H1 (cell line): ENCODE data around the gene ELL. TPM values are rescaled to one million over a fixed set of nuclear protein-coding genes. Genes with fewer than 3 reads are reported as not detected.

Experiments
- CTCF ChIA-PET: fragments of 300-600 bp; sonication (Branson Sonifier 250); formaldehyde crosslinking; loops from one replicate; lab custom pipeline; 2021; ENCODE audit not compliant: partially characterized antibody; lab: Charles Lee
- POLR2A ChIA-PET: fragments of 300-600 bp; sonication (Branson Sonifier 250); formaldehyde crosslinking; loops from one replicate; lab custom pipeline; 2021; ENCODE audit warnings: inconsistent platforms; ENCODE audit not compliant: partially characterized antibody; lab: Charles Lee
- DNase-seq, 2 experiments: peaks; one replicate each; pipeline versions ENCODE4 v3.0.0 to v3.0.0-alpha.2; 2010 to 2022; ENCODE audit warnings: low spot score in 2 of 2, low read depth in 1 of 2, mixed read lengths in 1 of 2
- FAIRE-seq: peaks from 2 replicates; lab custom pipeline; 2011; peaks lifted over from hg19 to GRCh38; lab: Jason Lieb, UNC
- H2AFZ ChIP-seq: 2 replicates; pipeline ENCODE4 v1.8.1; 2012; ENCODE audit warnings: low read length, inconsistent platforms
- H2AK5ac ChIP-seq: 2 replicates; pipeline ENCODE4 v1.6.1; 2013; ENCODE audit warnings: low read depth, low read length
- H2BK120ac ChIP-seq: replicated peaks from 2 replicates; pipeline ENCODE3; 2013; ENCODE audit warnings: low read depth, low read length, inconsistent platforms
- H2BK12ac ChIP-seq: 2 replicates; pipeline ENCODE4 v1.6.1; 2013; ENCODE audit warnings: low read depth, low read length
- H2BK15ac ChIP-seq: 2 replicates; pipeline ENCODE4 v1.6.1; 2013; ENCODE audit warnings: low read length
- H2BK20ac ChIP-seq: 2 replicates; pipeline ENCODE4 v1.6.1; 2013; ENCODE audit warnings: low read length
- H2BK5ac ChIP-seq: 2 replicates; pipeline ENCODE4 v1.6.1; 2013; ENCODE audit warnings: low read depth, low read length
- H3K14ac ChIP-seq: 2 replicates; pipeline ENCODE4 v1.6.1; 2013; ENCODE audit warnings: inconsistent platforms; ENCODE audit not compliant: insufficient read length
- H3K18ac ChIP-seq: 2 replicates; pipeline ENCODE4 v1.6.1; 2013; ENCODE audit warnings: low read length; ENCODE audit errors: extremely low read depth
- H3K23ac ChIP-seq: 2 replicates; pipeline ENCODE4 v1.6.1; 2013; ENCODE audit warnings: inconsistent platforms; ENCODE audit not compliant: insufficient read length
- H3K23me2 ChIP-seq: 2 replicates; pipeline ENCODE4 v1.6.1; 2013; ENCODE audit warnings: low read depth, low read length
- H3K27ac ChIP-seq: 2 replicates; pipeline ENCODE4 v1.6.1; 2011; ENCODE audit warnings: low read depth, low read length, inconsistent platforms
- H3K27me3 ChIP-seq, 4 experiments: replicated peaks in 1 of 4; 1 replicate in 1 of 4; 2 replicates in 3 of 4; pipeline versions ENCODE4 v1.6.1 to v1.8.1; 2011 to 2013; ENCODE audit warnings: low read length in 3 of 4, mild to moderate bottlenecking in 3 of 4, inconsistent platforms in 2 of 4, mixed read lengths in 2 of 4, moderate library complexity in 1 of 4; ENCODE audit not compliant: control insufficient read depth in 3 of 4, insufficient read depth in 3 of 4; ENCODE audit errors: extremely low read depth in 1 of 4
- H3K36me3 ChIP-seq, 4 experiments: 2 replicates each; pipeline versions ENCODE4 v1.6.1 to v1.8.1; 2011 to 2013; ENCODE audit warnings: mild to moderate bottlenecking in 4 of 4, low read length in 3 of 4, moderate library complexity in 2 of 4, control low read depth in 1 of 4, inconsistent platforms in 1 of 4; ENCODE audit not compliant: insufficient read depth in 4 of 4, control insufficient read depth in 2 of 4
- H3K4ac ChIP-seq: replicated peaks from 2 replicates; pipeline ENCODE3; 2013; ENCODE audit warnings: low read length, low read depth, mixed read lengths, inconsistent platforms; ENCODE audit not compliant: insufficient read length
- H3K4me1 ChIP-seq, 4 experiments: replicated peaks in 1 of 4; 1 replicate in 1 of 4; 2 replicates in 3 of 4; pipeline versions ENCODE4 v1.6.1 to v1.8.1; 2011 to 2013; ENCODE audit warnings: low read length in 3 of 4, inconsistent platforms in 2 of 4, mixed read lengths in 1 of 4; ENCODE audit not compliant: insufficient read depth in 4 of 4, control insufficient read depth in 3 of 4
- H3K4me2 ChIP-seq, 2 experiments: 2 replicates each; pipeline versions ENCODE4 v1.6.1 to v1.8.1; 2011 to 2013; ENCODE audit warnings: low read depth in 2 of 2, low read length in 2 of 2, control low read depth in 1 of 2, inconsistent platforms in 1 of 2, mild to moderate bottlenecking in 1 of 2; ENCODE audit not compliant: insufficient read depth in 1 of 2
- H3K4me3 ChIP-seq, 4 experiments: fragments of 200-600, 300-600 bp in 1 of 4; sonication (generic), shearing (Covaris generic), sonication (Bioruptor Twin) in 1 of 4; 2 replicates each; pipeline versions ENCODE4 v1.5.1 to v1.8.1; 2011 to 2016; ENCODE audit warnings: low read length in 4 of 4, low read depth in 3 of 4, control low read depth in 2 of 4, inconsistent platforms in 2 of 4, mild to moderate bottlenecking in 2 of 4, mixed read lengths in 1 of 4, moderate library complexity in 1 of 4; ENCODE audit not compliant: insufficient read depth in 2 of 4; ENCODE audit errors: extremely low read depth in 1 of 4
- H3K56ac ChIP-seq: replicated peaks from 2 replicates; pipeline ENCODE3; 2013; ENCODE audit warnings: low read depth, mild to moderate bottlenecking, mixed read lengths, low read length, inconsistent platforms; ENCODE audit not compliant: insufficient read length
- H3K79me1 ChIP-seq: 2 replicates; pipeline ENCODE4 v1.6.1; 2013; ENCODE audit warnings: low read depth, low read length, control low read depth
- H3K79me2 ChIP-seq, 2 experiments: 2 replicates each; pipeline versions ENCODE4 v1.6.1 to v1.8.1; 2012 to 2013; ENCODE audit warnings: low read length in 2 of 2, mild to moderate bottlenecking in 2 of 2, inconsistent platforms in 1 of 2; ENCODE audit not compliant: insufficient read depth in 2 of 2, control insufficient read depth in 1 of 2
- H3K9ac ChIP-seq, 4 experiments: replicated peaks in 1 of 4; 1 replicate in 1 of 4; 2 replicates in 3 of 4; pipeline versions ENCODE4 v1.6.1 to v1.8.1; 2011 to 2013; ENCODE audit warnings: low read depth in 3 of 4, low read length in 3 of 4, control low read depth in 2 of 4, mild to moderate bottlenecking in 2 of 4, moderate library complexity in 2 of 4, inconsistent platforms in 1 of 4; ENCODE audit errors: extremely low read depth in 1 of 4
- H3K9me3 ChIP-seq, 2 experiments: 2 replicates each; pipeline versions ENCODE4 v1.6.1 to v1.8.1; 2012 to 2013; ENCODE audit warnings: mild to moderate bottlenecking in 2 of 2, moderate library complexity in 2 of 2, control low read depth in 1 of 2, inconsistent platforms in 1 of 2, low read depth in 1 of 2, low read length in 1 of 2, mixed read lengths in 1 of 2; ENCODE audit not compliant: insufficient read depth in 2 of 2
- H4K20me1 ChIP-seq, 2 experiments: replicated peaks in 1 of 2; 2 replicates each; pipeline versions ENCODE3 to v1.8.1; 2011 to 2013; ENCODE audit warnings: inconsistent platforms in 2 of 2, low read length in 2 of 2, mild to moderate bottlenecking in 1 of 2; ENCODE audit not compliant: insufficient read depth in 2 of 2, control insufficient read depth in 1 of 2
- H4K5ac ChIP-seq: 2 replicates; pipeline ENCODE4 v1.6.1; 2013; ENCODE audit warnings: low read length, low read depth, mixed read lengths, inconsistent platforms; ENCODE audit not compliant: insufficient read length
- H4K8ac ChIP-seq: 2 replicates; pipeline ENCODE4 v1.8.0; 2013; ENCODE audit warnings: mild to moderate bottlenecking, moderate library complexity, low read length, inconsistent platforms; ENCODE audit not compliant: insufficient read depth; ENCODE audit errors: extremely low read depth
- H4K91ac ChIP-seq: replicated peaks from 2 replicates; pipeline ENCODE3; 2013; ENCODE audit warnings: low read length, mixed read lengths, inconsistent platforms; ENCODE audit not compliant: insufficient read length
- JUND ChIP-seq: IDR thresholded peaks from 2 replicates; pipeline ENCODE4 v1.6.1; 2011; ENCODE audit warnings: mild to moderate bottlenecking, improper control_type of control experiment, low read length
- RBBP5 ChIP-seq: IDR thresholded peaks from 2 replicates; pipeline ENCODE4 v1.7.1; 2012; ENCODE audit warnings: low read depth, mild to moderate bottlenecking, inconsistent platforms, low read length, moderate library complexity, borderline replicate concordance
- RNF2 ChIP-seq: fragments of 200-900, 300-1000 bp; sonication (generic); IDR thresholded peaks from 2 replicates; pipeline ENCODE4 v1.7.1; 2016; ENCODE audit warnings: borderline replicate concordance, low read depth, mild to moderate bottlenecking, antibody characterized with exemption, low read length; ENCODE audit not compliant: poor library complexity, severe bottlenecking; ENCODE audit errors: missing control alignments
- SAP30 ChIP-seq: fragments of 300-600 bp; sonication (generic); IDR thresholded peaks from 2 replicates; pipeline ENCODE4 v1.7.1; 2012; ENCODE audit warnings: low read length, moderate library complexity, mild to moderate bottlenecking, inconsistent platforms; ENCODE audit not compliant: insufficient read depth, insufficient replicate concordance
- SIRT6 ChIP-seq: IDR thresholded peaks from one replicate; pipeline ENCODE4 v1.7.1; 2012; ENCODE audit warnings: low read length, inconsistent platforms
- SP2 ChIP-seq: IDR thresholded peaks from 2 replicates; pipeline ENCODE4 v1.6.1; 2012; ENCODE audit warnings: mild to moderate bottlenecking, low read length, inconsistent platforms
- SRF ChIP-seq: IDR thresholded peaks from 2 replicates; pipeline ENCODE4 v1.6.1; 2011; ENCODE audit warnings: mild to moderate bottlenecking, low read depth, low read length, moderate library complexity
- YY1 ChIP-seq: IDR thresholded peaks from 2 replicates; pipeline ENCODE4 v1.6.1; 2011; ENCODE audit warnings: low read depth, mild to moderate bottlenecking, low read length
- WGBS, 2 experiments: shearing (Covaris generic) in 1 of 2; methylation state at CpG; one replicate each; pipeline versions ENCODE4 v1.1.6 to v1.1.7; 2013 to 2015; ENCODE audit warnings: low lambda C conversion rate in 2 of 2, mixed read lengths in 2 of 2, inconsistent platforms in 1 of 2, low coverage in 1 of 2, missing lambda C conversion rate in 1 of 2; ENCODE audit not compliant: insufficient replicate concordance in 2 of 2, insufficient coverage in 1 of 2, insufficient read length in 1 of 2; ENCODE audit errors: extremely low coverage in 1 of 2, missing lambda C conversion rate in 1 of 2; 5-methylcytosine and 5-hydroxymethylcytosine counted together
- polyA plus RNA-seq, 7 experiments: library from polyadenylated mRNA; depleted of rRNA in 3 of 7; stranded (reverse) in 5 of 7; unstranded in 2 of 7; fragments of >200 nt in 5 of 7; fragments of 200-250 nt in 2 of 7; gene quantifications; 1 replicate in 5 of 7; 2 replicates in 1 of 7; 4 replicates in 1 of 7; pipeline versions ENCODE4 v1.2.1 to v1.2.3, GENCODE V29; 2011 to 2013; ENCODE audit warnings: missing spikeins in 2 of 7, mixed read lengths in 2 of 7
- total RNA-seq: library from RNA; stranded (reverse); fragmentation: NEBNext Ultra II Directional; extraction: Animal tissue kit (Norgen Biotek cat#: 25700); gene quantifications from 2 replicates; pipeline ENCODE4 v1.2.1, GENCODE V29; 2021
- TF ChIP-seq, protein P1 (sequence below): IDR thresholded peaks from 2 replicates; pipeline ENCODE4 v1.6.1; 2012; ENCODE audit warnings: inconsistent platforms
- TF ChIP-seq, protein P2 (sequence below): IDR thresholded peaks from 2 replicates; pipeline ENCODE4 v1.6.1; 2012; ENCODE audit warnings: inconsistent platforms

The ELL gene
- total and polyA plus RNA-seq, 2 of the 8 experiments (the other 6 are each of a cell fraction or from before 2014, with no cell fraction given): 5.2 to 10.5 TPM

DNA sequence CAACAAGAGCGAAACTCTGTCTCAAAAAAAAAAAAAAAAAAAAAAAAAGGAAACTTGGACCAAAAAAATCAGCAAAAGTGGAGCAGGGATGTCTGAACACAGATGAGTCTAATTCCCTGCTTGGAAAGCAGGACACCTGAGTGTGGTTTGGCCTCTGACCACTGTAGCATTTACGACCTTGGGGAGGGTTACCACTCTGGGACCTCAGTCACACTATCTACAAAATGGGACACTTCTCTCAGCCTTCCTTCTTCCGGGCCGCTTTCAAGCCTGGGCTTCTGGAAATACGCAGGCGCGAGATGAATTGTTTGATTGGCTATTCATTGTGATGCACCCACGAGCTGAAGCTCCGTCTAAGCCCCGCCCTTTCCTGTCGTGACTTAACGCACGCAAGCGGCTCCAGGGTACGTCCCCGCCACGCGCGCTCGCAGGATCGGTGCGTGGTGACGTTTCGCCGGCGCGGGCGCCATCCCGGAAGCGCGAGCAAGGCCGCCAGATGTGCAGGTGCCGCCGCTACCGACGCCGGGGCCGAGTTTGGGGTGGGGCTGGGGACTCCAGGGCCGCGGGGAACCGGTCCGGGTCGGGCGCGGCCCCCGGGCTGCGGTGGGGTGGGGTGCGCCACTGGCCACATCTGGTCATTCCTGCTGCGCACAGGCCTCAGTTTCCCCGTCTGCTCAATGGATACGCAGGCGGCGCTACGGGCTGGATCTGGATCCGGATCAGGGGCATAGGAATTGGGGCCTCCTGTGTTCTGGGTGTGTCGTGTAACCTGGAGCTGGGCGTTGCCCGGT is 35.7 kb upstream of the ELL start, which contains the start of gene KXD1:
TSS of gene KXD1 (plus strand) at position 460 of the 791 bp plus-strand sequence. CDS start 4,187 bp downstream, outside the sequence.
- POLR2A ChIA-PET: interaction anchor here (0.7 to 2.6 kb wide), 13 partner anchors 11 to 127 kb away, joined by 3 to 23 read pairs (median 5); partner anchors contain the start of genes ELL, FKBP8, REX1BD and UBA52
- H3K27me3 ChIP-seq: no peaks in the 10 kb centered on the region
- CTCF ChIA-PET: interaction anchor here (0.6 to 2.5 kb wide), 13 partner anchors 10 to 119 kb away, joined by 3 to 8 read pairs (median 5); partner anchors contain the start of gene UBA52
- H2AK5ac ChIP-seq: no peak within 1 kb of the TSS
- H3K23me2 ChIP-seq: no peaks in the 10 kb centered on the region; the same call in 1 of the 2 replicates
- no peak within 1 kb of the TSS for H2BK120ac ChIP-seq
- peaks cover 0 to 9% of the 10 kb centered on the region in 2 experiments for H4K20me1 ChIP-seq
- peak within 1 kb of the TSS; percentile 76 for H4K91ac ChIP-seq
- H3K36me3 ChIP-seq: peaks cover 0 to 6% (median 2%) of the 10 kb centered on the region in 4 experiments; a peak in 4 of 8 replicates
- H2BK20ac ChIP-seq: no peak within 1 kb of the TSS
- no peak within 1 kb of the TSS for H3K56ac ChIP-seq
- peak within 1 kb of the TSS; percentile 76; the same call in 1 of the 2 replicates for H4K8ac ChIP-seq
- no peak within 1 kb of the TSS for H2AFZ ChIP-seq
- H3K4me1 ChIP-seq: no peaks in the 10 kb centered on the region; a peak in 1 of 7 replicates
- FAIRE-seq: peak; percentile 88
- H3K9ac ChIP-seq: peak within 1 kb of the TSS; percentile 25 to 59 (median 46)
- peak within 1 kb of the TSS; percentile 60 for H3K4ac ChIP-seq
- DNase-seq: peak; percentile 73 to 88
- H3K27ac ChIP-seq: 0 out of 2 replicates have a peak within 1 kb of the TSS, but pooled peaks have one; percentile 17
- no peaks in the 10 kb centered on the region for H3K9me3 ChIP-seq
- no peak within 1 kb of the TSS for H2BK12ac ChIP-seq
- peak within 1 kb of the TSS; percentile 71; the same call in 1 of the 2 replicates for H2BK5ac ChIP-seq
- peak within 1 kb of the TSS; percentile 78 to 81 for H3K4me2 ChIP-seq
- peaks cover 4% of the 10 kb centered on the region for H3K79me1 ChIP-seq
- H3K4me3 ChIP-seq: peak within 1 kb of the TSS; percentile 59 to 79 (median 70)
- H3K79me2 ChIP-seq: peaks cover 0 to 23% of the 10 kb centered on the region in 2 experiments; a peak in 3 of 4 replicates
- no peak within 1 kb of the TSS for H3K23ac ChIP-seq
- peak within 1 kb of the TSS; percentile 48 for H3K18ac ChIP-seq
- no peak within 1 kb of the TSS for H2BK15ac ChIP-seq
- H4K5ac ChIP-seq: peak within 1 kb of the TSS; percentile 81
- no peak within 1 kb of the TSS for H3K14ac ChIP-seq
- 0% methylated on average over 56 of the region's 58 CpGs; no CpG with 5 or more reads in 1 of the 2 experiments for WGBS, 2 experiments
- TF ChIP-seq JUND: no peak
- TF ChIP-seq SIRT6: no peak
- TF ChIP-seq, protein P1, sequence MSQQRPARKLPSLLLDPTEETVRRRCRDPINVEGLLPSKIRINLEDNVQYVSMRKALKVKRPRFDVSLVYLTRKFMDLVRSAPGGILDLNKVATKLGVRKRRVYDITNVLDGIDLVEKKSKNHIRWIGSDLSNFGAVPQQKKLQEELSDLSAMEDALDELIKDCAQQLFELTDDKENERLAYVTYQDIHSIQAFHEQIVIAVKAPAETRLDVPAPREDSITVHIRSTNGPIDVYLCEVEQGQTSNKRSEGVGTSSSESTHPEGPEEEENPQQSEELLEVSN: no peak
- TF ChIP-seq RBBP5: peak; percentile 49; the same call in 1 of the 2 replicates
- no peak for TF ChIP-seq SRF
- no peak for TF ChIP-seq RNF2
- TF ChIP-seq SAP30: no peak
- TF ChIP-seq YY1: no peak
- TF ChIP-seq, protein P2, sequence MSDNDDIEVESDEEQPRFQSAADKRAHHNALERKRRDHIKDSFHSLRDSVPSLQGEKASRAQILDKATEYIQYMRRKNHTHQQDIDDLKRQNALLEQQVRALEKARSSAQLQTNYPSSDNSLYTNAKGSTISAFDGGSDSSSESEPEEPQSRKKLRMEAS: no peak; the same call in 1 of the 2 replicates
- TF ChIP-seq SP2: no peak
